Measurements from ENCODE around the gene MMADHC.

MMADHC gene

DNA sequence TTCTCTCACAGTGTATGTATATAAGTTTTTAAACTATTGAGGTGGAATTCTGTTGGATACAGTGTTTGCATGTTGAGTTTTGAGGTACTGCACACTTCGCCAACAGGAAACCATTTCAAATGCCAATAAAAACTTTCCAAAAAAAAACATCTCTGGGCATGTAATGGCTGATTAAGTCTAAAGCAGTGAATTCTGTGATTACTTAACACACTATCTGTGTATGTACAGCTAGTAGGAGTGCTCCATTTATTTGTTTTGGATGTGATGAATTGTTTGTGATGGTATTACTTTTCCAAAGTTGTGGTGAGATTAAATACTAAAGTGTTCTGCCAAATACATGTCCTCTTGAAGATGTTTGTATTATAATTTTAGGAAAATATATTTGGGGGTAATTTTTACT lies 31.1 kb downstream of the MMADHC start:
- DNase-seq (ENCODE audit: low read depth), result no peak

- DNase-seq (ENCODE audit: low read depth), result no peak
Observed at GRCh38 chr2:149552830-149553229, 34.7 kb downstream of the MMADHC start.

DNA sequence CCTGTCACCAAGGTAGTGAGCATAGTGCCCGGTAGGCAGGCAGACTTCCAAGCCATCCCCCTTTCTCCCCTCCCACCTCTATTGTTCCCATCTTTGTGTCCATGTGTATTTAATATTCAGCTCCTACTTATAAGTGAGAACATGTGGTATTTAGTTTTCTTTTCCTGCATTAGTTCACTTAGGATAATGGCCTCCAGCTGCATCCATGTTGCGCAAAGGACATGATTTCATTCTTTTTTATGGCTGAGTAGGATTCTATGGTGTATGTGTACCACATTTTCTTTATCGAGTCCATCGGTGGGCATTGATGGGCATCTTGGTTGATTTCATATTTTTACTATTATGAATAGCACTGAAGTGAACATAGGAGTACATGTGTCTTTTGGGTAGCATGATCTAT lies 35.3 kb downstream of the MMADHC start:
- no peak for DNase-seq (ENCODE audit: low read depth)

- no peak for DNase-seq (ENCODE audit: low read depth)
Observed at GRCh38 chr2:149544692-149545091, 42.9 kb downstream of the MMADHC start.

DNA sequence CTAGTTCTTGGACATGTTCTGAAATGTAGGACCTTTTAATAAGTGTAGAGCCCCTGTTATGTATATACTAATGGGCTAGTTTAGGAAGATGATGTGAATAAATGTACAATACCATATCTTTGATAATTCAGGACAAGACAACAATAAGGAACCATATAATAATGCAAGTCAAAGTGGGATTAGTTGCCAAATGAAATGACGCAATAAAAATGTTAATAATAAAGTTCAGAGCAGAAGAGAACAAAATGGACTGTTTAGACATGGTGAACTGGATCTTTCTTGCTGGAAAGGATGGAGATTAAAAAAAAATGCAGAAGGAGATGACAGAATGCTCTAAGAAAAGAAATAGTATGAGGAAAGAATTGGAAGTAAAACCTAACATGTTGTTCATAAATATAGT lies 43.7 kb downstream of the MMADHC start:
- DNase-seq (ENCODE audit: low read depth), result no peak

GRCh38 chr2:149540138-149540537 lies 47.4 kb downstream of the MMADHC start:
- no peak for DNase-seq (ENCODE audit: low read depth)

GRCh38 chr2:149538138-149538833 lies 49.3 kb downstream of the MMADHC start:
- DNase-seq (ENCODE audit: low read depth), result no peak

- DNase-seq (ENCODE audit: low read depth), result no peak
Observed at GRCh38 chr2:149537092-149537726, 50.4 kb downstream of the MMADHC start.

- no peak for DNase-seq (ENCODE audit: low read depth)
Observed at GRCh38 chr2:149536649-149537048, 50.9 kb downstream of the MMADHC start.

DNA sequence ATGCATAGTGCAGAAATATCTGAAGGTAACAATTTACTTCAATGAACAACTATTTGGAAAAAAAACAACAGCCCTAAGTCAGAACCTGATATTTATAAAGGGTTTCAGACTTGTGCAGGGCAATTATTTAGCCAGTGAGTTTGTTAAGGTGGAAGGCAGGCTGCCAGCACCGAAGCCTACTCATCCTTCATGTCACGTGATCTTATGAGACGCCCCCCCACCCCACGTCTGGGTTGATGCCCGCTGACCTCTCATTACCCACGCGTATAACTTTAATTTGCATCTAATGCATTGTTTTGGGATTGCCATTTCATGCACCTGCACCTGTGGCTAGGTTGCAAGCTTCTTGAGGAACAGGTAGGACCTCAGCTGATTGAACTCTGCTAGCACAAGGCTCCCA lies 52.9 kb downstream of the MMADHC start:
- DNase-seq (ENCODE audit: low read depth), result no peak

DNA sequence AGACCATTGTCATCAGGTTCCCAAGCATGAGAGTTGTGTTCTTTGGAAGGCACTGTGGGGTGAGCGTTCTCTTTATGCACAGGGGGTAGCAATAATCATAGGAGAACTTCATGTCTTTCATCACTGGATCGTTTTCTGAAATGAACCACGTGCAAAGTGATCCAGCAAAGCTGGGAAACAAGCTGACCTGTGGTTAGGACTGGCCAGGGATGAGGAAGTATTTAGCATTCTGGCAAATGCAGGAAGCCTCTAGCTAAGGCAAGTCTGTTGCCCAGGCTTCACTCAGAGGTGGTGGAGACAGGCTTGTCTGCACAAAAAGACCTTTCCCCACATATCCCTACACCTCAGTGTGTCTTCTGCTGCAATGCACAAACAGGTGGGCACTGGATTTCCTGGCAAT lies 58.6 kb downstream of the MMADHC start:
- DNase-seq (ENCODE audit: low read depth), result no peak

DNA sequence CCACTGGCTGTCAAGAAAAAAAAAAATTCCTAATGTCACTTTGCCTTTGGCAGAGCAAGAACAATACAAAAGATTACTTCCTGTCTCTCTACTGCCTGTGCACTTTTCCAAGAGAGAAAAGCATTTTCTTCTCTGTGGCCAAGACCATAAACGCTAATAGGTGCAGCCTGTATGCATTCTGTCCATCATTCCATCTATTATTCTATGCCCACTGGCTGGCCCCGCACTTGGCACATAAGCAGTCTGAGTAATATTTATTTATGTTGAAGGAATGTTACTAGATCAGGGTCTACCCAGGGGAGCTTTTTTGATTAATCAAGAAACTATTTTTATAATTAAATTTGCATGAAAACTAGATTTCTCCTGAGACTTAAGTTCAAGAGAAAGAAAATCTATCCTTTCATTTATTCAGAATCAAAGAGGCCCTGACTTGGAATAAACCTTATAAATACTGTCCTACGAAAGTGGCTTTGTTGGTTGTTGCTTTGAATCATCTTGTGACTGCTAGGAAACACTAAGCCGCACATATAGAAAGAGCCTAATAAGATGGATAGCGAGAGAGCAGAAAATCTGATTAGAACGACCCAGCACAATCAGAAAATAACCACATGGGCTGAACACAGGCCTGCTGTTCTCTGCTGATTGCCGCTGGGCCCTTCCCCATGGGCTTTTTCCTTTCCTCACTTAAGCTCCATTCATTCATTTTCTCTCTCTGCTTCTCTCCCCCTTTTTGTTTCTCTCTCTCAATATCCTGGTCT lies 59.4 kb downstream of the MMADHC start:
- no peak for DNase-seq (ENCODE audit: low read depth)

GRCh38 chr2:149526689-149527088 lies 60.9 kb downstream of the MMADHC start:
- DNase-seq (ENCODE audit: low read depth), result no peak

- no peak for DNase-seq (ENCODE audit: low read depth)
Observed at GRCh38 chr2:149525323-149525722, 62.3 kb downstream of the MMADHC start.

All from stimulated activated CD8-positive, alpha-beta memory T cell treated with anti-CD3 and anti-CD28 coated beads, Interleukin-12 subunit alpha, Interleukin-12 subunit beta, amount 100 ng/mL, for 1 hour (primary cell).